DOHH2 (cell line): ENCODE measurements around the gene SLC6A6.
A peak's percentile ranks its signal among the peaks of the same experiment; 100 is the strongest.

Experiments
- H3F3A ChIP-seq: fragments of 200-600 bp; sonication (generic), shearing (Covaris generic); 2 replicates; pipeline ENCODE4 v1.6.0; 2016; ENCODE audit warnings: antibody characterized with exemption, mild to moderate bottlenecking; ENCODE audit not compliant: control insufficient read depth, insufficient read depth
- H3K27ac ChIP-seq: fragments of 200-600 bp; sonication (generic); 2 replicates; pipeline ENCODE4 v1.5.1; 2014; ENCODE audit warnings: low read depth, mild to moderate bottlenecking, low read length, moderate library complexity
- H3K27me3 ChIP-seq: fragments of 200-600 bp; sonication (generic); 2 replicates; pipeline ENCODE4 v1.6.1; 2014; ENCODE audit warnings: mild to moderate bottlenecking, low read length, mixed read lengths; ENCODE audit not compliant: control insufficient read depth
- H3K36me3 ChIP-seq: fragments of 200-600 bp; sonication (generic); 2 replicates; pipeline ENCODE4 v1.6.1; 2014; ENCODE audit warnings: mild to moderate bottlenecking, low read length, moderate library complexity, mixed read lengths; ENCODE audit not compliant: control insufficient read depth
- H3K4me1 ChIP-seq: fragments of 200-600 bp; sonication (generic); 2 replicates; pipeline ENCODE4 v1.6.1; 2014; ENCODE audit warnings: mild to moderate bottlenecking, low read length, mixed read lengths; ENCODE audit not compliant: control insufficient read depth
- H3K4me2 ChIP-seq: fragments of 200-600 bp; sonication (generic); 2 replicates; pipeline ENCODE4 v1.6.0; 2014; ENCODE audit warnings: mild to moderate bottlenecking, low read length, moderate library complexity
- H3K4me3 ChIP-seq: fragments of 200-600 bp; sonication (generic); 2 replicates; pipeline ENCODE4 v1.5.1; 2014; ENCODE audit warnings: mild to moderate bottlenecking, low read length, mixed read lengths
- H3K79me2 ChIP-seq: fragments of 200-600 bp; sonication (generic); 2 replicates; pipeline ENCODE4 v1.6.1; 2014; ENCODE audit warnings: mild to moderate bottlenecking, low read length, mixed read lengths; ENCODE audit not compliant: control insufficient read depth
- H3K9me2 ChIP-seq: fragments of 200-600 bp; sonication (generic); replicated peaks from 2 replicates; pipeline ENCODE4 v1.6.1; 2014; ENCODE audit warnings: mild to moderate bottlenecking, low read length, mixed read lengths; ENCODE audit not compliant: control insufficient read depth
- H3K9me3 ChIP-seq: fragments of 200-600 bp; sonication (generic); 2 replicates; pipeline ENCODE4 v1.6.1; 2014; ENCODE audit warnings: antibody characterized with exemption, low read length, mixed read lengths; ENCODE audit not compliant: control insufficient read depth, insufficient read depth
- H4K20me1 ChIP-seq: fragments of 200-600 bp; sonication (generic); 2 replicates; pipeline ENCODE4 v1.6.0; 2014; ENCODE audit warnings: low read depth, mild to moderate bottlenecking, antibody characterized with exemption, low read length, moderate library complexity; ENCODE audit not compliant: control insufficient read depth, insufficient read depth
- CTCF ChIP-seq: fragments of 200-600 bp; sonication (generic); IDR thresholded peaks from one replicate; pipeline ENCODE4 v1.5.1; 2014; ENCODE audit warnings: antibody characterized with exemption, mild to moderate bottlenecking, low read depth, low read length; ENCODE audit not compliant: poor library complexity, severe bottlenecking
- EZH2phosphoT487 ChIP-seq: fragments of 200-600 bp; sonication (generic); IDR thresholded peaks from 2 replicates; pipeline ENCODE4 v1.6.1; 2017; ENCODE audit warnings: borderline replicate concordance, mild to moderate bottlenecking, antibody characterized with exemption, low read length, moderate library complexity, mixed read lengths

The SLC6A6 gene

GRCh38 chr3:14405360-14406238 lies 3.2 kb downstream of the SLC6A6 start:
- peaks cover 79% of the 10 kb centered on the region for H3K4me1 ChIP-seq
- H3K27me3 ChIP-seq, result no peaks in the 10 kb centered on the region
- peaks cover 18% of the 10 kb centered on the region for H3F3A ChIP-seq
- peak overlapping the region; percentile 82 for H3K4me2 ChIP-seq
- peaks cover 63% of the 10 kb centered on the region for H3K36me3 ChIP-seq
- peak overlapping the region; percentile 98 for H3K4me3 ChIP-seq
- TF ChIP-seq CTCF (no peak), EZH2phosphoT487 (no peak)
- H3K9me2 ChIP-seq, result no peaks in the 10 kb centered on the region
- no peaks in the 10 kb centered on the region for H3K9me3 ChIP-seq
- peak overlapping the region; percentile 87 for H3K27ac ChIP-seq
- peaks cover 18% of the 10 kb centered on the region for H4K20me1 ChIP-seq
- H3K79me2 ChIP-seq, result peaks cover 81% of the 10 kb centered on the region

- Histone ChIP-seq H4K20me1 (peaks cover 18% of the 10 kb centered on the region), H3K36me3 (peaks cover 70% of the 10 kb centered on the region), H3F3A (peaks cover 18% of the 10 kb centered on the region), H3K4me2 (peak overlapping the region; percentile 82), H3K4me3 (peak overlapping the region; percentile 98), H3K9me3 (no peaks in the 10 kb centered on the region), H3K27ac (peak overlapping the region; percentile 87), H3K9me2 (no peaks in the 10 kb centered on the region), H3K27me3 (no peaks in the 10 kb centered on the region), H3K79me2 (peaks cover 88% of the 10 kb centered on the region), H3K4me1 (peaks cover 79% of the 10 kb centered on the region)
- TF ChIP-seq EZH2phosphoT487 (no peak), CTCF (no peak)
Observed at GRCh38 chr3:14406336-14406735, 3.9 kb downstream of the SLC6A6 start.

GRCh38 chr3:14406766-14407165 lies 4.4 kb downstream of the SLC6A6 start:
- peaks cover 18% of the 10 kb centered on the region for H3F3A ChIP-seq
- peaks cover 21% of the 10 kb centered on the region for H4K20me1 ChIP-seq
- H3K4me3 ChIP-seq, result peak overlapping the region; percentile 98
- no peaks in the 10 kb centered on the region for H3K9me2 ChIP-seq
- H3K4me2 ChIP-seq, result peak overlapping the region; percentile 82
- H3K27me3 ChIP-seq, result no peaks in the 10 kb centered on the region
- peaks cover 92% of the 10 kb centered on the region for H3K79me2 ChIP-seq
- H3K36me3 ChIP-seq, result peaks cover 75% of the 10 kb centered on the region
- peak overlapping the region; percentile 87 for H3K27ac ChIP-seq
- TF ChIP-seq EZH2phosphoT487 (no peak), CTCF (no peak)
- peaks cover 79% of the 10 kb centered on the region for H3K4me1 ChIP-seq
- no peaks in the 10 kb centered on the region for H3K9me3 ChIP-seq
